ENCODE results near the gene DNAI1.

The DNAI1 gene

GRCh38 chr9:34555500-34555899 lies 96.9 kb downstream of the DNAI1 start:
- Histone ChIP-seq H3K27me3 (ENCODE audit: insufficient read depth, low read length) (0 out of 2 replicates have a peak, but pooled peaks cover 11% of the 10 kb centered on the region), H4K20me1 (ENCODE audit: insufficient read depth, low read length) (no peaks in the 10 kb centered on the region), H3K9ac (ENCODE audit: low read length) (no peak overlapping the region), H3K9me3 (ENCODE audit: low read length) (no peaks in the 10 kb centered on the region), H3K4me3 (ENCODE audit: low read depth, low read length, poor library complexity, severe bottlenecking) (no peak overlapping the region), H3K9me2 (ENCODE audit: low read depth, low read length) (no peaks in the 10 kb centered on the region), H3F3A (ENCODE audit: insufficient read depth, low read length) (no peaks in the 10 kb centered on the region), H3K79me2 (ENCODE audit: insufficient read depth, low read length) (no peaks in the 10 kb centered on the region), H3K27ac (ENCODE audit: low read depth, low read length, poor library complexity, severe bottlenecking) (no peak overlapping the region), H3K4me2 (ENCODE audit: low read length) (no peak overlapping the region), H3K36me3 (ENCODE audit: insufficient read depth, low read length) (no peaks in the 10 kb centered on the region), H3K4me1 (ENCODE audit: insufficient read depth, low read length, severe bottlenecking) (no peaks in the 10 kb centered on the region), H2AFZ (ENCODE audit: low read length) (no peak overlapping the region)
- TF ChIP-seq CTCF (IDR thresholded peaks at IDR 0.05; ENCODE audit: low read length) = no peak
- TF ChIP-seq EZH2 (IDR thresholded peaks at IDR 0.05; ENCODE audit: borderline replicate concordance, low read length) = no peak

- no peaks in the 10 kb centered on the region for H4K20me1 ChIP-seq (ENCODE audit: insufficient read depth, low read length)
- no peaks in the 10 kb centered on the region for H3F3A ChIP-seq (ENCODE audit: insufficient read depth, low read length)
- H2AFZ ChIP-seq (ENCODE audit: low read length) = no peak overlapping the region
- no peak overlapping the region for H3K27ac ChIP-seq (ENCODE audit: low read depth, low read length, poor library complexity, severe bottlenecking)
- H3K9me3 ChIP-seq (ENCODE audit: low read length) = no peaks in the 10 kb centered on the region
- H3K9me2 ChIP-seq (ENCODE audit: low read depth, low read length) = no peaks in the 10 kb centered on the region
- no peak overlapping the region for H3K4me2 ChIP-seq (ENCODE audit: low read length)
- TF ChIP-seq EZH2 (IDR thresholded peaks at IDR 0.05; ENCODE audit: borderline replicate concordance, low read length) (no peak), CTCF (IDR thresholded peaks at IDR 0.05; ENCODE audit: low read length) (no peak)
- H3K4me1 ChIP-seq (ENCODE audit: insufficient read depth, low read length, severe bottlenecking) = no peaks in the 10 kb centered on the region
- H3K36me3 ChIP-seq (ENCODE audit: insufficient read depth, low read length) = no peaks in the 10 kb centered on the region
- no peak overlapping the region for H3K9ac ChIP-seq (ENCODE audit: low read length)
- H3K4me3 ChIP-seq (ENCODE audit: low read depth, low read length, poor library complexity, severe bottlenecking) = no peak overlapping the region
- H3K27me3 ChIP-seq (ENCODE audit: insufficient read depth, low read length) = 0 out of 2 replicates have a peak, but pooled peaks cover 11% of the 10 kb centered on the region
- H3K79me2 ChIP-seq (ENCODE audit: insufficient read depth, low read length) = no peaks in the 10 kb centered on the region
These were observed 97.4 kb downstream of the DNAI1 start for GRCh38 chr9:34555936-34556525.

- no peak overlapping the region for H3K4me2 ChIP-seq (ENCODE audit: low read length)
- no peak overlapping the region for H3K4me3 ChIP-seq (ENCODE audit: low read depth, low read length, poor library complexity, severe bottlenecking)
- no peak overlapping the region for H2AFZ ChIP-seq (ENCODE audit: low read length)
- H3K36me3 ChIP-seq (ENCODE audit: insufficient read depth, low read length) = no peaks in the 10 kb centered on the region
- H3K9ac ChIP-seq (ENCODE audit: low read length) = no peak overlapping the region
- H3K79me2 ChIP-seq (ENCODE audit: insufficient read depth, low read length) = no peaks in the 10 kb centered on the region
- no peaks in the 10 kb centered on the region for H3K9me2 ChIP-seq (ENCODE audit: low read depth, low read length)
- no peaks in the 10 kb centered on the region for H3K4me1 ChIP-seq (ENCODE audit: insufficient read depth, low read length, severe bottlenecking)
- no peak overlapping the region for H3K27ac ChIP-seq (ENCODE audit: low read depth, low read length, poor library complexity, severe bottlenecking)
- H4K20me1 ChIP-seq (ENCODE audit: insufficient read depth, low read length) = no peaks in the 10 kb centered on the region
- no peaks in the 10 kb centered on the region for H3F3A ChIP-seq (ENCODE audit: insufficient read depth, low read length)
- no peaks in the 10 kb centered on the region for H3K9me3 ChIP-seq (ENCODE audit: low read length)
- TF ChIP-seq EZH2 (IDR thresholded peaks at IDR 0.05; ENCODE audit: borderline replicate concordance, low read length) (no peak), CTCF (IDR thresholded peaks at IDR 0.05; ENCODE audit: low read length) (no peak)
- peaks cover 11% of the 10 kb centered on the region; the same call in 1 of the 2 replicates for H3K27me3 ChIP-seq (ENCODE audit: insufficient read depth, low read length)
These were observed 98.3 kb downstream of the DNAI1 start for GRCh38 chr9:34556949-34557348.

Measured in OCI-LY1 (cell line).